Mononuclear cell (primary cell): Measurements from ENCODE around the gene SDF2L1. TPM values are rescaled to one million over a fixed set of nuclear protein-coding genes. Genes with fewer than 3 reads are reported as not detected.
"Not testable (repeated sequence)": the region's sequence is repeated elsewhere in the genome, so short reads cannot be mapped to it uniquely, and the experiment has no call there.

ENCODE experiments used
- H3K27me3 ChIP-seq: 2 replicates; pipeline ENCODE4 v1.6.0; 2011; ENCODE audit warnings: low read length, control low read depth; ENCODE audit not compliant: insufficient read depth
- H3K4me1 ChIP-seq: 2 replicates; pipeline ENCODE4 v1.5.1; 2011; ENCODE audit warnings: mild to moderate bottlenecking, low read length, control low read depth; ENCODE audit not compliant: insufficient read depth
- H3K4me3 ChIP-seq: 2 replicates; pipeline ENCODE4 v1.5.1; 2011; ENCODE audit warnings: mild to moderate bottlenecking, low read length, moderate library complexity
- H3K9me3 ChIP-seq: 2 replicates; pipeline ENCODE4 v1.5.1; 2011; ENCODE audit warnings: low read depth, mild to moderate bottlenecking, control low read depth, low read length
- total RNA-seq: library from RNA; depleted of rRNA; stranded (reverse); fragments of >200 nt; gene quantifications from one replicate; pipeline ENCODE4 v1.2.3, GENCODE V29; 2012

The SDF2L1 gene
- total RNA-seq, 1 donor: 10.0 TPM

- Histone ChIP-seq H3K9me3 (no peaks in the 10 kb centered on the region), H3K4me3 (no peak overlapping the region), H3K27me3 (no peaks in the 10 kb centered on the region), H3K4me1 (peaks cover 26% of the 10 kb centered on the region)
Observed at GRCh38 chr22:21640810-21641209, 1.3 kb upstream of the SDF2L1 start.

- no peaks in the 10 kb centered on the region for H3K27me3 ChIP-seq
- no peaks in the 10 kb centered on the region for H3K9me3 ChIP-seq
- peaks cover 29% of the 10 kb centered on the region for H3K4me1 ChIP-seq
- peak overlapping the region; percentile 54 for H3K4me3 ChIP-seq
Observed at GRCh38 chr22:21641417-21641788, 699 bp upstream of the SDF2L1 start.

DNA sequence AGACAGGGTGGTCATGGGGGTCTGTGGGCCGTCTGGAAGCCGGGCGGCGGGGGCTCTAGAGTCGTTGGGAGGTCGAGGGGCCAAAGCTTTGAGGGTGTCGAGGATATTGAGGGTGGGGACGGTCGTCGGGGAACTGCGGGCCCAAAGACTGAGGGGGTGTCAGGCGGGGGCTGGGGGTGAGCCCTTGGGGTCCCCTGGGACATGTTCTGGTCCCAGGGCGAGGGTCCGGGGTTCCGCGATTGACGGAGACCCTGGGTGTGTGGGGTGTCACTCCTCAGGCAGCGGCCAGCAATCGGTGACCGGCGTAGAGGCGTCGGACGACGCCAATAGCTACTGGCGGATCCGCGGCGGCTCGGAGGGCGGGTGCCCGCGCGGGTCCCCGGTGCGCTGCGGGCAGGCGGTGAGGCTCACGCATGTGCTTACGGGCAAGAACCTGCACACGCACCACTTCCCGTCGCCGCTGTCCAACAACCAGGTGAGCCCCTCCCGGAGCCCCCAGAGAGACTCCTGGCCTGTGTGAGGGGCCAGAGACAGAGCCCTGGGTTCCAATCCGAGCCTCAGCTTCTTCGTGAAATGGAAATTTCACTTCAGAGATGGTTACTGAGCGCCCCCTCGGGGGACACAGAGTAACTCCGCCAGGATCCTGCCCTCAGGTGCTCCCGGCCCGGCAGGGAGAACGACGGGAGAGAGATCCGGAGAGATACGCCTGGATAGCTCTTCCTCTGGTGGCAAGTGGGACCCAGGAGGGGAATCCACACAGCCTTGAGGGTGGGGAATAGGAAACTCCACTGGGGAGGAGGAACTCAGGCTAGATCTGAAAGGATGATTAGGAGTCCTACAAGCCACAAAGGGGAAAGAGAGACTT lies 714 bp downstream of the SDF2L1 start:
- H3K4me1 ChIP-seq: peaks cover 36% of the 10 kb centered on the region
- peak overlapping the region; percentile 54 for H3K4me3 ChIP-seq

DNA sequence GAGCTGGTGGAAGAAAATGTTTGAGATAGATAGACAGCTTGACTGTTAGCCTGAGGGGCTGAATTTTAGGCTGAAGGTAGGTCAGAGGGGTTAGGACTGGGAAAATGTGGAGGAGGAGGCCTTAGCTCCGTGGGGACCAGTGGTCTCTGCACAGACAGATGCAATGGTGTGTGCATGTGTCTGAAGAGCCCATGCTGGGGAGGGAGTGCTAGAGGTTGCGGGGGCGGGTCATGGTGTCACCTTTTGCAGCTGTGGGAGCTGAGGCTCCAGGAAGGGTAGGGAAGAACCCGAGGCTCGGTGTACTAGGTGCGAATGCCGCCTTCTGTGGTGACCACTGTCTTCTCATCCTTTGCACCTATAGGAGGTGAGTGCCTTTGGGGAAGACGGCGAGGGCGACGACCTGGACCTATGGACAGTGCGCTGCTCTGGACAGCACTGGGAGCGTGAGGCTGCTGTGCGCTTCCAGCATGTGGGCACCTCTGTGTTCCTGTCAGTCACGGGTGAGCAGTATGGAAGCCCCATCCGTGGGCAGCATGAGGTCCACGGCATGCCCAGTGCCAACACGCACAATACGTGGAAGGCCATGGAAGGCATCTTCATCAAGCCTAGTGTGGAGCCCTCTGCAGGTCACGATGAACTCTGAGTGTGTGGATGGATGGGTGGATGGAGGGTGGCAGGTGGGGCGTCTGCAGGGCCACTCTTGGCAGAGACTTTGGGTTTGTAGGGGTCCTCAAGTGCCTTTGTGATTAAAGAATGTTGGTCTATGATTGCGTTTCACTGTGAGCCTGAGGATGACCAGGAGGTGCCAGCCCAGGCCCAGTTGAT lies 1.6 kb downstream of the SDF2L1 start:
- Histone ChIP-seq H3K4me3 (no peak overlapping the region), H3K27me3 (no peaks in the 10 kb centered on the region), H3K9me3 (no peaks in the 10 kb centered on the region), H3K4me1 (peaks cover 36% of the 10 kb centered on the region)

More for the DNA sequence above, 714 bp downstream of the SDF2L1 start:
- no peaks in the 10 kb centered on the region for H3K9me3 ChIP-seq
- no peaks in the 10 kb centered on the region for H3K27me3 ChIP-seq

DNA sequence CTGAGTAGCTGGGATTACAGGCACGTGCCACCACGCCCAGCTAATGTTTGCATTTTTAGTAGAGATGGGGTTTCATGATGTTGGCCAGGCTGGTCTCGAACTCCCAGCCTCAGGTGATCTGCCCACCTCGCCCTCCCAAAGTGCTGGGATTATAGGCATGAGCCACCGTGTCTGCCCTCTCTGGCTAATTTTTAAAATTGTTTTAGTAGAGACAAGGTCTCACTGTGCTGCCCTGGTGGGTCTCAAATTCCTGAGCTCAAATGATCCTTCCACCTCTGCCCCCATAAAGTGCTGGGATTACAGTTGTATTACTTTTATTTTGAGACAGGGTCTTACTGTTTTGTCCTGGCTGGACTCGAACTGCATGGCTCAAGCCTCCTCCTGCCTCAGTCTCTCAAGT lies 3.4 kb downstream of the SDF2L1 start:
- H3K9me3 ChIP-seq, H3K27me3 ChIP-seq, H3K4me3 ChIP-seq: not testable (repeated sequence)
- H3K4me1 ChIP-seq: peaks cover 36% of the 10 kb centered on the region

GRCh38 chr22:21646608-21647590 lies 4.8 kb downstream of the SDF2L1 start:
- Histone ChIP-seq H3K4me1 (peaks cover 38% of the 10 kb centered on the region), H3K4me3 (no peak overlapping the region), H3K27me3 (no peaks in the 10 kb centered on the region), H3K9me3 (no peaks in the 10 kb centered on the region)

DNA sequence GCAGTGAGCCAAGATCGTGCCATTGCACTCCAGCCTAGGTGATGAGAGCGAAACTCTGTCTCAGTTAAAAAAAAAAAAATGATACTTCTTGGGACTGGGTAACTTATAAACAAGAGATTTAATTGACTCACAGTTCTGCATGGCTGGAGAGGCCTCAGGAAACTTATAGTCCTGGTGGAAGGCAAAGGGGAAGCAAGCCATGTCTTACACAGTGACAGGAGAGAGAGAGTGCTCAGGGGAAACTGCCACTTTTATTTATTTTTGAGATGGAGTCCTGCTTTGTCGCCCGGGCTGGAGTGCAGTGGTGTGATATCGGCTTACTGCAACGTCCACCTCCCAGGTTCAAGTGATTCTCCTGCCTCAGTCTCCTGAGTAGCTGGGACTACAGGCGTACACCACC lies 8.2 kb downstream of the SDF2L1 start:
- no peaks in the 10 kb centered on the region for H3K9me3 ChIP-seq
- no peaks in the 10 kb centered on the region for H3K27me3 ChIP-seq
- H3K4me1 ChIP-seq: peaks cover 31% of the 10 kb centered on the region
- no peak overlapping the region for H3K4me3 ChIP-seq

GRCh38 chr22:21650823-21651520 lies 8.9 kb downstream of the SDF2L1 start:
- H3K9me3 ChIP-seq: no peaks in the 10 kb centered on the region
- no peaks in the 10 kb centered on the region for H3K27me3 ChIP-seq
- peak overlapping the region; percentile 45 for H3K4me3 ChIP-seq
- peaks cover 31% of the 10 kb centered on the region for H3K4me1 ChIP-seq

GRCh38 chr22:21651521-21652009 lies 9.5 kb downstream of the SDF2L1 start:
- H3K9me3 ChIP-seq: no peaks in the 10 kb centered on the region
- peak overlapping the region; percentile 45 for H3K4me3 ChIP-seq

GRCh38 chr22:21652010-21652546 lies 10.0 kb downstream of the SDF2L1 start:
- H3K4me3 ChIP-seq: peak overlapping the region; percentile 45
- H3K9me3 ChIP-seq: no peaks in the 10 kb centered on the region
- peaks cover 29% of the 10 kb centered on the region for H3K4me1 ChIP-seq
- H3K27me3 ChIP-seq: no peaks in the 10 kb centered on the region

More at GRCh38 chr22:21651521-21652009, 9.5 kb downstream of the SDF2L1 start:
- Histone ChIP-seq H3K4me1 (peaks cover 29% of the 10 kb centered on the region), H3K27me3 (no peaks in the 10 kb centered on the region)

DNA sequence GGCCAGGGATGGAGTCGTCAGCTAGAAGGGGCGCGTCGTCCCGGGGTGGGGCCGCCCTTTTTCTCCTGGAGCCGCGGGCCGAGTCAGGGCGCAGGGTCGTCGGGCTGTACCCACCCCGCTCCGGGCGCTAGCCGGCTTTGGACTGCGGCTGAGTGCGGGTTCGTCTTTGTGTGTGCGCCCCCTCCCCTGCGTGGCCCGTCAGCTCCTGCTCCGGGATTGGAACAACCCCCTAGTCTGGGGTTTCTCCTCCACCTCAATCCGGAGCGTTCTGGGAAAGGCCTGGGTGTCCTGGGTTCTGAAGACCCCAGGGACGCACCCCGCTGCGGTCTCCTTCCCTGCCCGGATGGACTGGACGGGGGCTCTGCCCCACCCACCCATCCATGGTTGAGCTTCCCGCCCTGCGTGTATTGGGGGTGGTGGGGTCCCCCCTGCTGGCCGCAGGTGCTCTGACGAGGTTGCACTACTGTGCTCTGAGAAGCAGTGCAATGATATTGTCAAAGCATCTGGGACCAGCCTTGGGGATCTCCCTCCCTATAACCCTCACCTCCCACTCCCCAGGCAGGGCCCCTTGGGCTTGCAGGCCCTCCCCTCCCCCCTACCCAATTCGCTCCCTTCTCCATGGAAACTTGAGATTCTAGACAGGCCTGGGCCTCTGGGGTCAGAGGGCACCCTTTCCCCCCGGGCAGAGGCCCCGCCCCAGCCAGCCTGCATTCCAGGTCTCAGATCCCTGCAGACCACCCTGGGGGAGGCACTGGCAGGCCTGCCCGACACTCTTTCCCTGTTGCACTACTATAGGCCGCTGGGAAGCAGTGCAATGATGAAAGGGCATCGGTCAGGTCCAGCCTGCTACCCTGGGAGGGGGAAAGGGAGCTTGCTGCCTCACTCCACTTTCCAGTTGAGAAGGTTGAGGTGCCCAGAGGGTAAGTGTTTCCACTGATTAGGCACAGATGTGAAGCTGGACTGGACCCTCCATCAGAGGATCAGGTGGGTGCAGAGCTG lies 10.7 kb downstream of the SDF2L1 start:
- Histone ChIP-seq H3K4me3 (peak overlapping the region; percentile 45), H3K4me1 (peaks cover 35% of the 10 kb centered on the region), H3K9me3 (no peaks in the 10 kb centered on the region), H3K27me3 (no peaks in the 10 kb centered on the region)

- Histone ChIP-seq H3K9me3 (no peaks in the 10 kb centered on the region), H3K4me1 (peaks cover 28% of the 10 kb centered on the region), H3K4me3 (peak overlapping the region; percentile 51), H3K27me3 (no peaks in the 10 kb centered on the region)
Observed at GRCh38 chr22:21657020-21657359, 14.9 kb downstream of the SDF2L1 start.
